Panc1 (cell line): ENCODE measurements around the gene PDZD2. TPM values are rescaled to one million over a fixed set of nuclear protein-coding genes. Genes with fewer than 3 reads are reported as not detected.

Experiments
- ATAC-seq: fragments of 200-7000 bp; cut with Tn5 transposase; 2 replicates; pipeline ENCODE4 v1.9.1; 2020; ENCODE audit warnings: mild to moderate bottlenecking, moderate library complexity
- BruUV-seq: library from RNA; stranded (reverse); fragments of 400-500 nt; replicated peaks from 2 replicates; lab custom pipeline; 2021; lab: Mats Ljungman, UMichigan
- CTCF ChIA-PET: fragments of 300-600 bp; sonication (Branson Sonifier 250); formaldehyde crosslinking; loops from one replicate; lab custom pipeline; 2022; ENCODE audit warnings: antibody characterized with exemption; lab: Charles Lee
- POLR2A ChIA-PET: fragments of 300-600 bp; sonication (Branson Sonifier 250); formaldehyde crosslinking; loops from one replicate; lab custom pipeline; 2022; ENCODE audit warnings: antibody characterized with exemption; lab: Charles Lee
- DNase-seq: peaks from one replicate; pipeline ENCODE4 v3.0.0-alpha.2; 2010; ENCODE audit warnings: low read depth, low spot score
- H3K27ac ChIP-seq: 2 replicates; pipeline ENCODE4 v1.5.1; 2011; ENCODE audit warnings: mild to moderate bottlenecking, low read length, inconsistent platforms
- H3K27me3 ChIP-seq: fragments of 200-500 bp; sonication (Bioruptor generic); 2 replicates; pipeline ENCODE4 v1.6.0; 2014; ENCODE audit warnings: low read length, inconsistent platforms; ENCODE audit not compliant: control insufficient read depth, insufficient read depth
- H3K36me3 ChIP-seq: fragments of 200-500 bp; sonication (Bioruptor generic); 2 replicates; pipeline ENCODE4 v1.5.1; 2014; ENCODE audit warnings: inconsistent platforms, mild to moderate bottlenecking, low read length, moderate library complexity; ENCODE audit not compliant: control insufficient read depth, insufficient read depth
- H3K4me1 ChIP-seq: 2 replicates; pipeline ENCODE4 v1.5.1; 2011; ENCODE audit warnings: inconsistent platforms, mild to moderate bottlenecking, low read length, moderate library complexity; ENCODE audit not compliant: control insufficient read depth, insufficient read depth
- H3K4me3 ChIP-seq, 2 experiments: 2 replicates each; pipeline ENCODE4 v1.5.1; 2011 to 2012; ENCODE audit warnings: low read depth in 2 of 2, low read length in 2 of 2, mild to moderate bottlenecking in 2 of 2, inconsistent platforms in 1 of 2, moderate library complexity in 1 of 2
- H3K9me3 ChIP-seq: fragments of 200-500 bp; sonication (Bioruptor generic); 2 replicates; pipeline ENCODE4 v1.5.1; 2014; ENCODE audit warnings: low read depth, mild to moderate bottlenecking, inconsistent platforms, low read length, moderate library complexity; ENCODE audit not compliant: control insufficient read depth, insufficient read depth
- CTCF ChIP-seq: fragments of 450-650 bp; IDR thresholded peaks from 2 replicates; pipeline ENCODE4 v1.5.1; 2017; ENCODE audit warnings: mild to moderate bottlenecking
- POLR2AphosphoS5 ChIP-seq: IDR thresholded peaks from 2 replicates; pipeline ENCODE4 v1.6.1; 2012; ENCODE audit warnings: mild to moderate bottlenecking, low read depth, low read length, moderate library complexity
- REST ChIP-seq, 2 experiments: IDR thresholded peaks; 2 replicates each; pipeline ENCODE4 v1.6.1; 2011 to 2012; ENCODE audit warnings: low read depth in 2 of 2, control low read depth in 1 of 2, low read length in 1 of 2, mild to moderate bottlenecking in 1 of 2, moderate library complexity in 1 of 2; ENCODE audit not compliant: insufficient read depth in 1 of 2
- SIN3A ChIP-seq: IDR thresholded peaks from 2 replicates; pipeline ENCODE4 v1.6.1; 2012; ENCODE audit warnings: low read depth, mild to moderate bottlenecking, low read length, moderate library complexity, borderline replicate concordance; ENCODE audit not compliant: insufficient read depth
- TCF7L2 ChIP-seq: IDR thresholded peaks from 2 replicates; pipeline ENCODE4 v1.6.1; 2011; ENCODE audit warnings: mild to moderate bottlenecking, low read depth, low read length, inconsistent platforms
- in situ Hi-C: cut with HindIII; loops from 2 replicates; pipeline ENCODE4 v1.10.0; 2016; ENCODE audit warnings: low sequenced_read_pairs, low pct_unique_long_range_greater_than_20kb
- intact Hi-C: fragments of 100-400 bp; cut with micrococcal nuclease; formaldehyde crosslinking; loops from one replicate; pipeline ENCODE4 v1.10.0; 2022; ENCODE audit not compliant: unreplicated experiment
- total RNA-seq: library from RNA; stranded (reverse); gene quantifications from one replicate; pipeline ENCODE4 v1.2.1, GENCODE V29; 2021; ENCODE audit not compliant: unreplicated experiment

The PDZD2 gene
- total RNA-seq, 1 experiment from 2014 or later, result 0.10 TPM

GRCh38 chr5:31941151-31941755 lies 302.3 kb downstream of the PDZD2 start:
- no TSS peak for BruUV-seq
- in situ Hi-C loops (no loop called here), intact Hi-C loops (no loop called here)
- no peak for DNase-seq
- H3K9me3 ChIP-seq, result no peaks in the 10 kb centered on the region
- no peaks in the 10 kb centered on the region for H3K4me1 ChIP-seq
- peaks cover 10% of the 10 kb centered on the region for H3K27me3 ChIP-seq
- no peak overlapping the region for H3K4me3 ChIP-seq
- no peak overlapping the region for H3K27ac ChIP-seq
- ChIA-PET CTCF (no interaction called here), POLR2A (no interaction called here)
- H3K36me3 ChIP-seq, result no peaks in the 10 kb centered on the region
- TF ChIP-seq TCF7L2 (no peak), SIN3A (no peak), POLR2AphosphoS5 (no peak), CTCF (no peak), REST (IDR thresholded peaks at IDR 0.05; ENCODE audit: insufficient read depth in 1 of 2, low read depth in 2 of 2, low read length in 1 of 2) (no peak)
- ATAC-seq, result no peak

- Histone ChIP-seq H3K27me3 (peaks cover 5% of the 10 kb centered on the region; the same call in 1 of the 2 replicates), H3K4me3 (no peak overlapping the region), H3K4me1 (no peaks in the 10 kb centered on the region), H3K9me3 (no peaks in the 10 kb centered on the region), H3K36me3 (no peaks in the 10 kb centered on the region), H3K27ac (no peak overlapping the region)
- in situ Hi-C loops, result no loop called here
- DNase-seq, result no peak
- TF ChIP-seq REST (IDR thresholded peaks at IDR 0.05; ENCODE audit: insufficient read depth in 1 of 2, low read depth in 2 of 2, low read length in 1 of 2) (no peak), TCF7L2 (no peak), POLR2AphosphoS5 (no peak), CTCF (no peak), SIN3A (no peak)
- no TSS peak for BruUV-seq
- ChIA-PET CTCF (no interaction called here), POLR2A (no interaction called here)
- intact Hi-C loops, result no loop called here
- ATAC-seq, result no peak
Observed at GRCh38 chr5:31942546-31942945, 303.6 kb downstream of the PDZD2 start.
